HepG2 (cell line): ENCODE results near the gene DHRS4L2. TPM values are rescaled to one million over a fixed set of nuclear protein-coding genes. Genes with fewer than 3 reads are reported as not detected.

Experiments
- ARNT ChIP-seq: fragments of 450-650 bp; IDR thresholded peaks from 2 replicates; pipeline ENCODE4 v1.6.1; 2017
- ASH2L ChIP-seq: fragments of 300-600, 200-600 bp; sonication (generic); IDR thresholded peaks from 2 replicates; pipeline ENCODE4 v1.7.0; 2017; ENCODE audit warnings: low read depth, mild to moderate bottlenecking, moderate library complexity, mixed read lengths, low read length; ENCODE audit not compliant: insufficient read length
- CEBPG ChIP-seq: IDR thresholded peaks from 2 replicates; pipeline ENCODE4 v1.6.1; 2016
- KAT2B ChIP-seq: fragments of 150-350 bp; IDR thresholded peaks from 2 replicates; pipeline ENCODE4 v1.6.1; 2014; ENCODE audit warnings: low read depth, low read length, borderline replicate concordance
- KLF11 ChIP-seq: IDR thresholded peaks from 2 replicates; pipeline ENCODE4 v1.6.1; 2016; ENCODE audit warnings: missing compliant biosample characterization
- MBNL3 ChIP-seq: fragments of 250-450 bp; sonication (Bioruptor Pico); conservative IDR thresholded peaks from 2 replicates; pipeline ENCODE4 v1.8.0; 2022; ENCODE audit warnings: mild to moderate bottlenecking, inconsistent platforms
- REPIN1 ChIP-seq: sonication (generic); formaldehyde crosslinking; IDR thresholded peaks from 2 replicates; pipeline ENCODE4 v1.8.0; 2022; ENCODE audit warnings: missing genetic modification reagents, low read depth, mild to moderate bottlenecking, borderline replicate concordance
- SNRNP70 ChIP-seq: fragments of 200-400 bp; formaldehyde crosslinking; IDR thresholded peaks from 2 replicates; pipeline ENCODE4 v1.6.1; 2017; ENCODE audit warnings: mild to moderate bottlenecking, low read depth, low read length, moderate library complexity
- SOX6 ChIP-seq, 2 experiments: fragments of 450-650 bp in 1 of 2; sonication (generic) in 1 of 2; formaldehyde crosslinking in 1 of 2; IDR thresholded peaks; 2 replicates each; pipeline versions ENCODE4 v1.4.0 to v1.6.1; 2017 to 2020; ENCODE audit warnings: antibody characterized with exemption in 1 of 2, mild to moderate bottlenecking in 1 of 2, missing genetic modification reagents in 1 of 2
- SP2 ChIP-seq: sonication (generic); formaldehyde crosslinking; IDR thresholded peaks from 2 replicates; pipeline ENCODE4 v1.5.1; 2020; ENCODE audit warnings: mild to moderate bottlenecking, missing genetic modification reagents
- TMF1 ChIP-seq: sonication (generic); formaldehyde crosslinking; IDR thresholded peaks from 2 replicates; pipeline ENCODE4 v1.8.1; 2022; ENCODE audit warnings: low read depth, missing genetic modification reagents
- ZFP37 ChIP-seq: sonication (generic); formaldehyde crosslinking; IDR thresholded peaks from 2 replicates; pipeline ENCODE4 v1.4.0; 2020; ENCODE audit warnings: missing genetic modification reagents, borderline replicate concordance
- ZNF256 ChIP-seq: sonication (generic); formaldehyde crosslinking; conservative IDR thresholded peaks from 2 replicates; pipeline ENCODE4 v1.4.0; 2020; ENCODE audit warnings: missing genetic modification reagents
- ZNF543 ChIP-seq: sonication (generic); formaldehyde crosslinking; IDR thresholded peaks from 2 replicates; pipeline ENCODE4 v1.4.0; 2020; ENCODE audit warnings: mild to moderate bottlenecking, missing genetic modification reagents
- polyA plus RNA-seq, 8 experiments: library from polyadenylated mRNA; depleted of rRNA in 3 of 8; stranded (reverse) in 7 of 8; unstranded in 1 of 8; fragments of >200 nt; fragmentation: Illumina TruSeq in 4 of 8; extraction: Trizol in 4 of 8; gene quantifications; 2 replicates each; pipeline versions ENCODE4 v1.2.1 to v1.2.3, GENCODE V29; 2011 to 2016; ENCODE audit warnings: low read depth in 4 of 8, missing spikeins in 1 of 8, mixed read lengths in 1 of 8; ENCODE audit not compliant: insufficient read depth in 1 of 8
- total RNA-seq, 5 experiments: library from RNA; depleted of rRNA; stranded (reverse); fragments of >200 nt; fragmentation: Illumina TruSeq; extraction: Trizol; gene quantifications; 2 replicates each; pipeline ENCODE4 v1.2.3, GENCODE V29; 2016; ENCODE audit warnings: low read depth in 1 of 5
- TF ChIP-seq, protein P1 (sequence below): sonication (generic); formaldehyde crosslinking; IDR thresholded peaks from 2 replicates; pipeline ENCODE4 v1.4.0; 2020; ENCODE audit warnings: missing genetic modification reagents, mild to moderate bottlenecking, borderline replicate concordance
- TF ChIP-seq, protein P2 (sequence below): sonication (generic); formaldehyde crosslinking; IDR thresholded peaks from 2 replicates; pipeline ENCODE4 v1.5.0; 2020; ENCODE audit warnings: missing genetic modification reagents
- TF ChIP-seq, protein P3 (sequence below): sonication (generic); formaldehyde crosslinking; IDR thresholded peaks from 2 replicates; pipeline ENCODE4 v1.4.0; 2020; ENCODE audit warnings: missing genetic modification reagents
- TF ChIP-seq, protein P4 (sequence below): sonication (generic); formaldehyde crosslinking; IDR thresholded peaks from 2 replicates; pipeline ENCODE4 v1.9.0; 2022; ENCODE audit warnings: low read depth, missing genetic modification reagents

DHRS4L2 gene
- total and polyA plus RNA-seq, 2 of the 13 experiments (the other 11 are each of a cell fraction or from before 2014, with no cell fraction given) = 24.7 to 38.2 TPM

DNA sequence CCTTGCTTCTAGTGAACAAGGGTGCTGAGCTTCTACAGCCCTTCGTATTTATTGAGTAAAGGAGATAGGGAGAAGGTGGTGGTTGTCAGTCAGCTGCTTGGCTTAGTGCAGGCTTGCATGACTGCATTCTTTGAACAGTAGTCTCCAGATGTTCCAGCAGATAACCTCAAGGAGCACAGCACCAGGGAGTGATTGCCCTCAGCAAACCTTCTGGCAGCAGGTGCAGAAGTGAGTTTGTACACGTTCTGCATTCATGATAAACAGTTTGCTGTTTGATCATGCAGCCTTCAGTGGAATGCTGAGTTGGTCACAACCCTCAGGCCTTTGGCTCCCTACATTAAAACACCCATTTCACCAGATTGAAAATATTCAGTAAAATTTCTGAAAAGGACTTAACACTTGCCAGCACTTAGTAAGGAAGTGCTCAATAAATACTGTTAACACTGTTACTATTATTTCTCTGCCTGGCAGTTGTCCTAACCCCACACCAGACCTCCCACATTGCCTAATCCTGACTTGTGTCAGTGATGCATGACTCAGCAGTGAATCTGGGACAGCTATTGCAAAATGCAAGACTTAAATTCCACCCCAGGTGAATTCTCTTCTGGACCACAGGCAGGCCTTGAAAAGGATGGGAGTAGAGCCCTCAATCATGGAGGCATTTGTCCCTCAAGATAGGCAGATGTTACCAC is 44.1 kb downstream of the DHRS4L2 start (continued):
- TF ChIP-seq, protein P1, sequence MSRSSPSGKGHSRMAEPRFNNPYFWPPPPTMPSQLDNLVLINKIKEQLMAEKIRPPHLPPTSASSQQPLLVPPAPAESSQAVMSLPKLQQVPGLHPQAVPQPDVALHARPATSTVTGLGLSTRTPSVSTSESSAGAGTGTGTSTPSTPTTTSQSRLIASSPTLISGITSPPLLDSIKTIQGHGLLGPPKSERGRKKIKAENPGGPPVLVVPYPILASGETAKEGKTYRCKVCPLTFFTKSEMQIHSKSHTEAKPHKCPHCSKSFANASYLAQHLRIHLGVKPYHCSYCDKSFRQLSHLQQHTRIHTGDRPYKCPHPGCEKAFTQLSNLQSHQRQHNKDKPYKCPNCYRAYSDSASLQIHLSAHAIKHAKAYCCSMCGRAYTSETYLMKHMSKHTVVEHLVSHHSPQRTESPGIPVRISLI = peak; percentile 58; the same call in 1 of the 2 replicates
- TF ChIP-seq KAT2B (no peak), ZNF543 (CRISPR knock-in tag) (no peak), ZNF256 (CRISPR knock-in tag) (no peak), CEBPG (CRISPR knock-in tag) (peak; percentile 98), SP2 (CRISPR knock-in tag) (no peak), REPIN1 (CRISPR knock-in tag) (peak; percentile 100), ASH2L (no peak), ARNT (no peak), MBNL3 (no peak), KLF11 (CRISPR knock-in tag) (no peak), SNRNP70 (no peak), ZFP37 (CRISPR knock-in tag) (no peak), SOX6 (IDR thresholded peaks at IDR 0.05) (0 out of 2 replicates have a peak, but pooled peaks have one; percentile 49), SOX6 (CRISPR knock-in tag; IDR thresholded peaks at IDR 0.05) (no peak), TMF1 (CRISPR knock-in tag) (no peak)
- TF ChIP-seq, protein P2, sequence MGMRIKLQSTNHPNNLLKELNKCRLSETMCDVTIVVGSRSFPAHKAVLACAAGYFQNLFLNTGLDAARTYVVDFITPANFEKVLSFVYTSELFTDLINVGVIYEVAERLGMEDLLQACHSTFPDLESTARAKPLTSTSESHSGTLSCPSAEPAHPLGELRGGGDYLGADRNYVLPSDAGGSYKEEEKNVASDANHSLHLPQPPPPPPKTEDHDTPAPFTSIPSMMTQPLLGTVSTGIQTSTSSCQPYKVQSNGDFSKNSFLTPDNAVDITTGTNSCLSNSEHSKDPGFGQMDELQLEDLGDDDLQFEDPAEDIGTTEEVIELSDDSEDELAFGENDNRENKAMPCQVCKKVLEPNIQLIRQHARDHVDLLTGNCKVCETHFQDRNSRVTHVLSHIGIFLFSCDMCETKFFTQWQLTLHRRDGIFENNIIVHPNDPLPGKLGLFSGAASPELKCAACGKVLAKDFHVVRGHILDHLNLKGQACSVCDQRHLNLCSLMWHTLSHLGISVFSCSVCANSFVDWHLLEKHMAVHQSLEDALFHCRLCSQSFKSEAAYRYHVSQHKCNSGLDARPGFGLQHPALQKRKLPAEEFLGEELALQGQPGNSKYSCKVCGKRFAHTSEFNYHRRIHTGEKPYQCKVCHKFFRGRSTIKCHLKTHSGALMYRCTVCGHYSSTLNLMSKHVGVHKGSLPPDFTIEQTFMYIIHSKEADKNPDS = no peak; the same call in 1 of the 2 replicates
- TF ChIP-seq, protein P3, sequence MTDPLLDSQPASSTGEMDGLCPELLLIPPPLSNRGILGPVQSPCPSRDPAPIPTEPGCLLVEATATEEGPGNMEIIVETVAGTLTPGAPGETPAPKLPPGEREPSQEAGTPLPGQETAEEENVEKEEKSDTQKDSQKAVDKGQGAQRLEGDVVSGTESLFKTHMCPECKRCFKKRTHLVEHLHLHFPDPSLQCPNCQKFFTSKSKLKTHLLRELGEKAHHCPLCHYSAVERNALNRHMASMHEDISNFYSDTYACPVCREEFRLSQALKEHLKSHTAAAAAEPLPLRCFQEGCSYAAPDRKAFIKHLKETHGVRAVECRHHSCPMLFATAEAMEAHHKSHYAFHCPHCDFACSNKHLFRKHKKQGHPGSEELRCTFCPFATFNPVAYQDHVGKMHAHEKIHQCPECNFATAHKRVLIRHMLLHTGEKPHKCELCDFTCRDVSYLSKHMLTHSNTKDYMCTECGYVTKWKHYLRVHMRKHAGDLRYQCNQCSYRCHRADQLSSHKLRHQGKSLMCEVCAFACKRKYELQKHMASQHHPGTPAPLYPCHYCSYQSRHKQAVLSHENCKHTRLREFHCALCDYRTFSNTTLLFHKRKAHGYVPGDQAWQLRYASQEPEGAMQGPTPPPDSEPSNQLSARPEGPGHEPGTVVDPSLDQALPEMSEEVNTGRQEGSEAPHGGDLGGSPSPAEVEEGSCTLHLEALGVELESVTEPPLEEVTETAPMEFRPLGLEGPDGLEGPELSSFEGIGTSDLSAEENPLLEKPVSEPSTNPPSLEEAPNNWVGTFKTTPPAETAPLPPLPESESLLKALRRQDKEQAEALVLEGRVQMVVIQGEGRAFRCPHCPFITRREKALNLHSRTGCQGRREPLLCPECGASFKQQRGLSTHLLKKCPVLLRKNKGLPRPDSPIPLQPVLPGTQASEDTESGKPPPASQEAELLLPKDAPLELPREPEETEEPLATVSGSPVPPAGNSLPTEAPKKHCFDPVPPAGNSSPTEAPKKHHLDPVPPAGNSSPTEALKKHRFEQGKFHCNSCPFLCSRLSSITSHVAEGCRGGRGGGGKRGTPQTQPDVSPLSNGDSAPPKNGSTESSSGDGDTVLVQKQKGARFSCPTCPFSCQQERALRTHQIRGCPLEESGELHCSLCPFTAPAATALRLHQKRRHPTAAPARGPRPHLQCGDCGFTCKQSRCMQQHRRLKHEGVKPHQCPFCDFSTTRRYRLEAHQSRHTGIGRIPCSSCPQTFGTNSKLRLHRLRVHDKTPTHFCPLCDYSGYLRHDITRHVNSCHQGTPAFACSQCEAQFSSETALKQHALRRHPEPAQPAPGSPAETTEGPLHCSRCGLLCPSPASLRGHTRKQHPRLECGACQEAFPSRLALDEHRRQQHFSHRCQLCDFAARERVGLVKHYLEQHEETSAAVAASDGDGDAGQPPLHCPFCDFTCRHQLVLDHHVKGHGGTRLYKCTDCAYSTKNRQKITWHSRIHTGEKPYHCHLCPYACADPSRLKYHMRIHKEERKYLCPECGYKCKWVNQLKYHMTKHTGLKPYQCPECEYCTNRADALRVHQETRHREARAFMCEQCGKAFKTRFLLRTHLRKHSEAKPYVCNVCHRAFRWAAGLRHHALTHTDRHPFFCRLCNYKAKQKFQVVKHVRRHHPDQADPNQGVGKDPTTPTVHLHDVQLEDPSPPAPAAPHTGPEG (CRISPR knock-in tag) = no peak
- TF ChIP-seq, protein P4, sequence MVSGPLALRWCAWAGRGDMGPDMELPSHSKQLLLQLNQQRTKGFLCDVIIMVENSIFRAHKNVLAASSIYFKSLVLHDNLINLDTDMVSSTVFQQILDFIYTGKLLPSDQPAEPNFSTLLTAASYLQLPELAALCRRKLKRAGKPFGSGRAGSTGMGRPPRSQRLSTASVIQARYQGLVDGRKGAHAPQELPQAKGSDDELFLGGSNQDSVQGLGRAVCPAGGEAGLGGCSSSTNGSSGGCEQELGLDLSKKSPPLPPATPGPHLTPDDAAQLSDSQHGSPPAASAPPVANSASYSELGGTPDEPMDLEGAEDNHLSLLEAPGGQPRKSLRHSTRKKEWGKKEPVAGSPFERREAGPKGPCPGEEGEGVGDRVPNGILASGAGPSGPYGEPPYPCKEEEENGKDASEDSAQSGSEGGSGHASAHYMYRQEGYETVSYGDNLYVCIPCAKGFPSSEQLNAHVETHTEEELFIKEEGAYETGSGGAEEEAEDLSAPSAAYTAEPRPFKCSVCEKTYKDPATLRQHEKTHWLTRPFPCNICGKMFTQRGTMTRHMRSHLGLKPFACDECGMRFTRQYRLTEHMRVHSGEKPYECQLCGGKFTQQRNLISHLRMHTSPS = no peak; the same call in 1 of the 2 replicates
